Measurements from ENCODE around the gene CBARP. TPM values are rescaled to one million over a fixed set of nuclear protein-coding genes. Genes with fewer than 3 reads are reported as not detected.

CBARP gene
- total and polyA plus RNA-seq, 2 of the 13 experiments (the other 11 are each of a cell fraction or from before 2014, with no cell fraction given) = 1.2 to 1.4 TPM

DNA sequence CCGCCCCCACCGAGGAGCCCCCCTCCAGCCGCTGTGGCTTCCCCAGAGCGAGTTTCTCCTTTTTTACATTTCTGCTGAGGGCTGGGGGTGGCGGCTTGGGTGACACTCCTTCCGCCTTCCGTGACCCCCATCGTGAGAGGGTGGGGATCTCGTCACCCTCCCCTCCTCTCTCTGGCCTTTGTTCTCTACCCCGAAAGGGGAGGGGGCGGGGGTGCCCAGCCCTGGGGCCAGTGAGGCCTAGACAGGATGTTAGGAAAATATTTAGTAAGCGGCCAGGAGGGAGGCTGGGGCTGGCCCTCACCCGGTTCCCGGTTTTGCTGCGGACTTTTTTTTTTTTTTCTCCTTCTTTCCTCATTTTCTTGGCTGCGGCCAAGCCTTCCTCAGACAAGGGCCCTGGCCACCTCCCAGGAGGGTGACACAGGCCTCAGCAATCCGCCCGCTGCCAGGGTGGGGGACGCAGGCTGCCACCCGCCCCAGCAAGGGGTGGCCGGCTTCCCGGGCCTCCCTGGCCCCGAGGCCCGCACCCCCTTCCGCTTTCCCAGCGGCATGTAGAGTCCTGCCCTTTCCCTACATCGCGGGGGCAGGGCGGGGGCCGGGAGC lies 14.5 kb upstream of the CBARP start (continued):
- peak; percentile 75 for TF ChIP-seq FOSL2 (CRISPR knock-in tag; IDR thresholded peaks at IDR 0.05)
- peak; percentile 42; the same call in 1 of the 2 replicates for TF ChIP-seq HDAC2 (CRISPR knock-in tag; IDR thresholded peaks at IDR 0.05)
- peak; percentile 29; the same call in 1 of the 2 replicates for TF ChIP-seq FOXA3 (CRISPR knock-in tag; IDR thresholded peaks at IDR 0.05)
- no peak for TF ChIP-seq SP2 (CRISPR knock-in tag; IDR thresholded peaks at IDR 0.05)
- TF ChIP-seq ARID2 (CRISPR knock-in tag; IDR thresholded peaks at IDR 0.05; ENCODE audit: borderline replicate concordance) = no peak
- TF ChIP-seq SMC3 (IDR thresholded peaks at IDR 0.05; ENCODE audit: low read length) = no peak
- TF ChIP-seq, protein P1, sequence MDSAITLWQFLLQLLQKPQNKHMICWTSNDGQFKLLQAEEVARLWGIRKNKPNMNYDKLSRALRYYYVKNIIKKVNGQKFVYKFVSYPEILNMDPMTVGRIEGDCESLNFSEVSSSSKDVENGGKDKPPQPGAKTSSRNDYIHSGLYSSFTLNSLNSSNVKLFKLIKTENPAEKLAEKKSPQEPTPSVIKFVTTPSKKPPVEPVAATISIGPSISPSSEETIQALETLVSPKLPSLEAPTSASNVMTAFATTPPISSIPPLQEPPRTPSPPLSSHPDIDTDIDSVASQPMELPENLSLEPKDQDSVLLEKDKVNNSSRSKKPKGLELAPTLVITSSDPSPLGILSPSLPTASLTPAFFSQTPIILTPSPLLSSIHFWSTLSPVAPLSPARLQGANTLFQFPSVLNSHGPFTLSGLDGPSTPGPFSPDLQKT (CRISPR knock-in tag; IDR thresholded peaks at IDR 0.05; ENCODE audit: borderline replicate concordance) = no peak
- no peak for TF ChIP-seq FLYWCH1 (CRISPR knock-in tag; IDR thresholded peaks at IDR 0.05)
- no peak for TF ChIP-seq IKZF4 (CRISPR knock-in tag; IDR thresholded peaks at IDR 0.05; ENCODE audit: borderline replicate concordance, low read depth, not compliant biosample characterization)
- TF ChIP-seq, protein P2, sequence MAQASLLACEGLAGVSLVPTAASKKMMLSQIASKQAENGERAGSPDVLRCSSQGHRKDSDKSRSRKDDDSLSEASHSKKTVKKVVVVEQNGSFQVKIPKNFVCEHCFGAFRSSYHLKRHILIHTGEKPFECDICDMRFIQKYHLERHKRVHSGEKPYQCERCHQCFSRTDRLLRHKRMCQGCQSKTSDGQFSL (CRISPR knock-in tag; IDR thresholded peaks at IDR 0.05) = no peak
- no peak for TF ChIP-seq TCF12 (IDR thresholded peaks at IDR 0.05)
- peak; percentile 59; the same call in 1 of the 2 replicates for TF ChIP-seq TCF12 (CRISPR knock-in tag; IDR thresholded peaks at IDR 0.05)
- TF ChIP-seq, protein P3, sequence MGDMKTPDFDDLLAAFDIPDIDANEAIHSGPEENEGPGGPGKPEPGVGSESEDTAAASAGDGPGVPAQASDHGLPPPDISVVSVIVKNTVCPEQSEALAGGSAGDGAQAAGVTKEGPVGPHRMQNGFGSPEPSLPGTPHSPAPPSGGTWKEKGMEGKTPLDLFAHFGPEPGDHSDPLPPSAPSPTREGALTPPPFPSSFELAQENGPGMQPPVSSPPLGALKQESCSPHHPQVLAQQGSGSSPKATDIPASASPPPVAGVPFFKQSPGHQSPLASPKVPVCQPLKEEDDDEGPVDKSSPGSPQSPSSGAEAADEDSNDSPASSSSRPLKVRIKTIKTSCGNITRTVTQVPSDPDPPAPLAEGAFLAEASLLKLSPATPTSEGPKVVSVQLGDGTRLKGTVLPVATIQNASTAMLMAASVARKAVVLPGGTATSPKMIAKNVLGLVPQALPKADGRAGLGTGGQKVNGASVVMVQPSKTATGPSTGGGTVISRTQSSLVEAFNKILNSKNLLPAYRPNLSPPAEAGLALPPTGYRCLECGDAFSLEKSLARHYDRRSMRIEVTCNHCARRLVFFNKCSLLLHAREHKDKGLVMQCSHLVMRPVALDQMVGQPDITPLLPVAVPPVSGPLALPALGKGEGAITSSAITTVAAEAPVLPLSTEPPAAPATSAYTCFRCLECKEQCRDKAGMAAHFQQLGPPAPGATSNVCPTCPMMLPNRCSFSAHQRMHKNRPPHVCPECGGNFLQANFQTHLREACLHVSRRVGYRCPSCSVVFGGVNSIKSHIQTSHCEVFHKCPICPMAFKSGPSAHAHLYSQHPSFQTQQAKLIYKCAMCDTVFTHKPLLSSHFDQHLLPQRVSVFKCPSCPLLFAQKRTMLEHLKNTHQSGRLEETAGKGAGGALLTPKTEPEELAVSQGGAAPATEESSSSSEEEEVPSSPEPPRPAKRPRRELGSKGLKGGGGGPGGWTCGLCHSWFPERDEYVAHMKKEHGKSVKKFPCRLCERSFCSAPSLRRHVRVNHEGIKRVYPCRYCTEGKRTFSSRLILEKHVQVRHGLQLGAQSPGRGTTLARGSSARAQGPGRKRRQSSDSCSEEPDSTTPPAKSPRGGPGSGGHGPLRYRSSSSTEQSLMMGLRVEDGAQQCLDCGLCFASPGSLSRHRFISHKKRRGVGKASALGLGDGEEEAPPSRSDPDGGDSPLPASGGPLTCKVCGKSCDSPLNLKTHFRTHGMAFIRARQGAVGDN (CRISPR knock-in tag; IDR thresholded peaks at IDR 0.05) = peak; percentile 8; the same call in 1 of the 2 replicates
- no peak for TF ChIP-seq IRF2 (CRISPR knock-in tag; IDR thresholded peaks at IDR 0.05)
- peak; percentile 78; the same call in 1 of the 2 replicates for TF ChIP-seq NR2F2 (IDR thresholded peaks at IDR 0.05; ENCODE audit: borderline replicate concordance, low read depth)
- TF ChIP-seq PHF8 (CRISPR knock-in tag; IDR thresholded peaks at IDR 0.05) = peak; percentile 46
- TF ChIP-seq, protein P4, sequence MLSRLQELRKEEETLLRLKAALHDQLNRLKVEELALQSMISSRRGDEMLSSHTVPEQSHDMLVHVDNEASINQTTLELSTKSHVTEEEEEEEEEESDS (CRISPR knock-in tag; IDR thresholded peaks at IDR 0.05; ENCODE audit: borderline replicate concordance) = no peak
- TF ChIP-seq ZNF564 (CRISPR knock-in tag; IDR thresholded peaks at IDR 0.05) = no peak
- TF ChIP-seq SP5 (CRISPR knock-in tag; IDR thresholded peaks at IDR 0.05; ENCODE audit: borderline replicate concordance, low read depth) = peak; percentile 98
- peak; percentile 52; the same call in 1 of the 2 replicates for TF ChIP-seq KDM6A (CRISPR knock-in tag; IDR thresholded peaks at IDR 0.05; ENCODE audit: low read depth)
- no peak for TF ChIP-seq SMARCE1 (IDR thresholded peaks at IDR 0.05; ENCODE audit: borderline replicate concordance)
- TF ChIP-seq, protein P5, sequence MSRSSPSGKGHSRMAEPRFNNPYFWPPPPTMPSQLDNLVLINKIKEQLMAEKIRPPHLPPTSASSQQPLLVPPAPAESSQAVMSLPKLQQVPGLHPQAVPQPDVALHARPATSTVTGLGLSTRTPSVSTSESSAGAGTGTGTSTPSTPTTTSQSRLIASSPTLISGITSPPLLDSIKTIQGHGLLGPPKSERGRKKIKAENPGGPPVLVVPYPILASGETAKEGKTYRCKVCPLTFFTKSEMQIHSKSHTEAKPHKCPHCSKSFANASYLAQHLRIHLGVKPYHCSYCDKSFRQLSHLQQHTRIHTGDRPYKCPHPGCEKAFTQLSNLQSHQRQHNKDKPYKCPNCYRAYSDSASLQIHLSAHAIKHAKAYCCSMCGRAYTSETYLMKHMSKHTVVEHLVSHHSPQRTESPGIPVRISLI (CRISPR knock-in tag; IDR thresholded peaks at IDR 0.05; ENCODE audit: borderline replicate concordance) = peak; percentile 54; the same call in 1 of the 2 replicates
- TF ChIP-seq TP53 (CRISPR knock-in tag; conservative IDR thresholded peaks at IDR 0.05) = no peak
- peak; percentile 37 for TF ChIP-seq TEAD3 (CRISPR knock-in tag; optimal IDR thresholded peaks at IDR 0.05; ENCODE audit: borderline replicate concordance)
- peak; percentile 30; the same call in 1 of the 2 replicates for TF ChIP-seq ZNF891 (CRISPR knock-in tag; IDR thresholded peaks at IDR 0.05)
- TF ChIP-seq ZFY (CRISPR knock-in tag; IDR thresholded peaks at IDR 0.05) = no peak
